Hepatocyte (in vitro differentiated cells): ENCODE measurements around the gene ARHGAP15. TPM values are rescaled to one million over a fixed set of nuclear protein-coding genes. Genes with fewer than 3 reads are reported as not detected.

Experiments
- DNase-seq: peaks from one replicate; pipeline ENCODE4 v3.0.0-alpha.2; 2016; ENCODE audit warnings: low spot score
- H2AFZ ChIP-seq: fragments of 200-600 bp; sonication (generic); 2 replicates; pipeline ENCODE4 v1.6.0; 2016; ENCODE audit warnings: antibody characterized with exemption, mild to moderate bottlenecking
- H3K27ac ChIP-seq: fragments of 200-600 bp; sonication (generic); 2 replicates; pipeline ENCODE4 v1.5.1; 2016; ENCODE audit warnings: mild to moderate bottlenecking
- H3K27me3 ChIP-seq: fragments of 200-600 bp; sonication (generic); 2 replicates; pipeline ENCODE4 v1.6.1; 2016
- H3K36me3 ChIP-seq: fragments of 200-600 bp; sonication (generic); replicated peaks from 2 replicates; pipeline ENCODE4 v1.5.1; 2016; ENCODE audit warnings: low read depth; ENCODE audit not compliant: insufficient read depth
- H3K4me1 ChIP-seq: fragments of 200-600 bp; sonication (generic); 2 replicates; pipeline ENCODE4 v1.5.1; 2016; ENCODE audit warnings: mild to moderate bottlenecking, moderate library complexity; ENCODE audit not compliant: insufficient read depth
- H3K4me2 ChIP-seq: fragments of 200-600 bp; sonication (generic); 2 replicates; pipeline ENCODE4 v1.6.0; 2016
- H3K4me3 ChIP-seq: fragments of 200-600 bp; sonication (generic); 2 replicates; pipeline ENCODE4 v1.5.1; 2016; ENCODE audit warnings: mild to moderate bottlenecking
- H3K79me2 ChIP-seq: fragments of 200-600 bp; sonication (generic); 2 replicates; pipeline ENCODE4 v1.6.0; 2017; ENCODE audit warnings: mild to moderate bottlenecking
- H3K9me2 ChIP-seq: fragments of 200-600 bp; sonication (generic); replicated peaks from 2 replicates; pipeline ENCODE4 v1.6.0; 2017; ENCODE audit warnings: mild to moderate bottlenecking; ENCODE audit not compliant: insufficient read depth
- H3K9me3 ChIP-seq: fragments of 200-600 bp; sonication (generic); 2 replicates; pipeline ENCODE4 v1.5.1; 2016; ENCODE audit warnings: low read depth, mild to moderate bottlenecking
- H4K20me1 ChIP-seq: fragments of 200-600 bp; sonication (generic); 2 replicates; pipeline ENCODE4 v1.6.0; 2016; ENCODE audit warnings: mild to moderate bottlenecking; ENCODE audit not compliant: insufficient read depth, poor library complexity, severe bottlenecking
- CTCF ChIP-seq: fragments of 200-600 bp; sonication (generic); IDR thresholded peaks from 2 replicates; pipeline ENCODE4 v1.5.1; 2016; ENCODE audit warnings: antibody characterized with exemption, mild to moderate bottlenecking; ENCODE audit not compliant: poor library complexity
- EZH2 ChIP-seq: fragments of 200-600 bp; sonication (generic); IDR thresholded peaks from 2 replicates; pipeline ENCODE4 v1.6.1; 2016; ENCODE audit warnings: antibody characterized with exemption, mild to moderate bottlenecking, borderline replicate concordance
- EZH2phosphoT487 ChIP-seq: fragments of 200-600 bp; sonication (generic); IDR thresholded peaks from one replicate; pipeline ENCODE4 v1.6.1; 2018; ENCODE audit warnings: antibody characterized with exemption, mild to moderate bottlenecking, low read depth, moderate library complexity; ENCODE audit not compliant: unreplicated experiment, severe bottlenecking
- WGBS: methylation state at CpG from one replicate; pipeline ENCODE4 v1.1.6; 2016; ENCODE audit warnings: low lambda C conversion rate; ENCODE audit errors: missing lambda C conversion rate; 5-methylcytosine and 5-hydroxymethylcytosine counted together
- polyA plus RNA-seq: library from polyadenylated mRNA; unstranded; fragments of >200 nt; fragmentation: Nextera tagmentation; extraction: Ambion mirVana; gene quantifications from 2 replicates; pipeline ENCODE4 v1.2.1, GENCODE V29; 2016
- total RNA-seq: library from RNA; depleted of rRNA; stranded (reverse); fragments of >200 nt; gene quantifications from 2 replicates; pipeline ENCODE4 v1.2.3, GENCODE V29; 2014

ARHGAP15 gene
- total and polyA plus RNA-seq, 2 experiments from 2014 or later: 0.17 TPM; not detected in 1

- WGBS: 86% methylated on average over 6 of the region's 6 CpGs
- H3K4me3 ChIP-seq: no peak overlapping the region
- TF ChIP-seq EZH2 (no peak), EZH2phosphoT487 (no peak), CTCF (no peak)
Measured at GRCh38 chr2:143390171-143390570, 261.0 kb downstream of the ARHGAP15 start.

GRCh38 chr2:143392358-143392757 is 263.1 kb downstream of the ARHGAP15 start:
- Histone ChIP-seq H3K9me2 (no peaks in the 10 kb centered on the region), H3K27me3 (no peaks in the 10 kb centered on the region), H3K4me2 (no peak overlapping the region), H4K20me1 (no peaks in the 10 kb centered on the region), H2AFZ (no peak overlapping the region), H3K4me3 (no peak overlapping the region), H3K27ac (no peak overlapping the region), H3K4me1 (no peaks in the 10 kb centered on the region), H3K79me2 (no peaks in the 10 kb centered on the region), H3K36me3 (no peaks in the 10 kb centered on the region), H3K9me3 (no peaks in the 10 kb centered on the region)
- no peak for TF ChIP-seq EZH2phosphoT487
- no peak for TF ChIP-seq CTCF
- no peak for TF ChIP-seq EZH2
- no peak for DNase-seq

More at GRCh38 chr2:143390171-143390570, 261.0 kb downstream of the ARHGAP15 start:
- Histone ChIP-seq H3K4me1 (no peaks in the 10 kb centered on the region), H2AFZ (no peak overlapping the region), H3K27me3 (no peaks in the 10 kb centered on the region), H4K20me1 (no peaks in the 10 kb centered on the region), H3K27ac (no peak overlapping the region), H3K9me3 (no peaks in the 10 kb centered on the region), H3K36me3 (no peaks in the 10 kb centered on the region), H3K4me2 (no peak overlapping the region), H3K79me2 (no peaks in the 10 kb centered on the region), H3K9me2 (no peaks in the 10 kb centered on the region)
- DNase-seq: no peak

DNA sequence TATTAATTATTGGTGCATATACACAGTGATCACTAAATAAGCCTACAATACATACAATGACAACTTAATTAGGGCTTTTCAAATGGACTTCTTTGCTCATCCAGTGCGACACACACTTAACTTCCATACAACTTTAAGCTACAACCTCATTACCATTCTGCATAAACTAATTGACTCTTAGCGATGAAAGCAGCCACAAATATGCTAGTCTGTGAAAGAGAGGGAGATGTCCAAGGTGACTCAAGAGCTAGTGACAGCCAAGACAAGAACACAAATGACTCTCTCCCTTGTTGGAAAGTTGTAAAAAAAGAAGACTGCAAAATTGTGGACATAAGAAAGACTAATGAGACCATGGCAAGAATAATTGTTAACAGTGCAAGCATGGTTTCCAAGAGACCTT is 264.8 kb downstream of the ARHGAP15 start:
- H3K27me3 ChIP-seq: no peaks in the 10 kb centered on the region
- no peaks in the 10 kb centered on the region for H3K9me2 ChIP-seq
- H4K20me1 ChIP-seq: no peaks in the 10 kb centered on the region
- DNase-seq: no peak
- H3K79me2 ChIP-seq: no peaks in the 10 kb centered on the region
- no peak overlapping the region for H3K27ac ChIP-seq
- H3K4me2 ChIP-seq: no peak overlapping the region
- no peaks in the 10 kb centered on the region for H3K4me1 ChIP-seq
- TF ChIP-seq EZH2phosphoT487 (no peak), EZH2 (no peak), CTCF (no peak)
- no peak overlapping the region for H2AFZ ChIP-seq
- WGBS: 98% methylated on average over 2 of the region's 2 CpGs
- H3K36me3 ChIP-seq: no peaks in the 10 kb centered on the region
- H3K9me3 ChIP-seq: no peaks in the 10 kb centered on the region
- no peak overlapping the region for H3K4me3 ChIP-seq
